GM12878 (cell line): Measurements from ENCODE around the gene CD9. TPM values are rescaled to one million over a fixed set of nuclear protein-coding genes. Genes with fewer than 3 reads are reported as not detected.

Experiments
- ATAC-seq: fragments of 200-7000 bp; cut with Tn5 transposase; 3 replicates; pipeline ENCODE4 v1.9.1; 2020; ENCODE audit warnings: mild to moderate bottlenecking, moderate library complexity
- BruUV-seq: library from RNA; stranded (reverse); fragments of 400-500 nt; replicated peaks from 2 replicates; lab custom pipeline; 2021; lab: Mats Ljungman, UMichigan
- CTCF ChIA-PET: fragments of 300-600 bp; sonication (Branson Sonifier 250); formaldehyde crosslinking; extraction: SDS; loops from one replicate; lab custom pipeline; 2021; ENCODE audit warnings: inconsistent platforms; lab: Yijun Ruan, JAX
- POLR2A ChIA-PET: fragments of 350-600 bp; formaldehyde crosslinking; extraction: SDS; loops from one replicate; lab custom pipeline; 2021; ENCODE audit warnings: inconsistent platforms; lab: Charles Lee
- RAD21 ChIA-PET: fragments of 300-600 bp; sonication (Branson Sonifier 250); formaldehyde crosslinking; loops from one replicate; lab custom pipeline; 2023; ENCODE audit warnings: antibody characterized with exemption; ENCODE audit not compliant: unreplicated experiment; lab: Charles Lee
- SMC1A ChIA-PET: fragments of 300-600 bp; sonication (Branson Sonifier 250); formaldehyde crosslinking; loops from one replicate; lab custom pipeline; 2023; ENCODE audit not compliant: unreplicated experiment, uncharacterized antibody; lab: Charles Lee
- DNase-seq: peaks from one replicate; pipeline ENCODE4 v3.0.0-alpha.2; 2011; ENCODE audit warnings: low read depth, low spot score
- FAIRE-seq: peaks from 3 replicates; lab custom pipeline; 2011; peaks lifted over from hg19 to GRCh38; lab: Jason Lieb, UNC
- H2AFZ ChIP-seq: 2 replicates; pipeline ENCODE4 v1.6.0; 2011; ENCODE audit warnings: low read depth, low read length, control low read depth; ENCODE audit not compliant: control insufficient read depth
- H3K27ac ChIP-seq: 2 replicates; pipeline ENCODE4 v1.5.1; 2011; ENCODE audit warnings: control low read depth; ENCODE audit not compliant: control insufficient read depth, insufficient read depth
- H3K27me3 ChIP-seq, 2 experiments: replicated peaks in 1 of 2; 2 replicates each; pipeline versions ENCODE4 v1.6.0 to v1.6.1; 2011; ENCODE audit warnings: low read length in 1 of 2; ENCODE audit not compliant: control insufficient read depth in 2 of 2, insufficient read depth in 2 of 2
- H3K36me3 ChIP-seq, 2 experiments: 2 replicates each; pipeline ENCODE4 v1.5.1; 2011; ENCODE audit warnings: low read length in 1 of 2; ENCODE audit not compliant: control insufficient read depth in 2 of 2, insufficient read depth in 2 of 2
- H3K4me1 ChIP-seq: 2 replicates; pipeline ENCODE4 v1.6.1; 2011; ENCODE audit warnings: mild to moderate bottlenecking, low read length, moderate library complexity, mixed read lengths; ENCODE audit not compliant: control insufficient read depth, insufficient read depth
- H3K4me2 ChIP-seq: 2 replicates; pipeline ENCODE4 v1.6.0; 2011; ENCODE audit warnings: control low read depth; ENCODE audit not compliant: control insufficient read depth, insufficient read depth
- H3K4me3 ChIP-seq: fragments of 200-600 bp; sonication (generic); 2 replicates; pipeline ENCODE4 v1.5.1; 2016
- H3K79me2 ChIP-seq: 2 replicates; pipeline ENCODE4 v1.6.0; 2011; ENCODE audit warnings: low read length; ENCODE audit not compliant: control insufficient read depth, insufficient read depth
- H3K9ac ChIP-seq: 2 replicates; pipeline ENCODE4 v1.8.0; 2011; ENCODE audit warnings: low read length, control low read depth, mixed read lengths; ENCODE audit not compliant: control insufficient read depth, insufficient read depth
- H3K9me3 ChIP-seq: replicated peaks from 3 replicates; pipeline ENCODE4 v1.5.1; 2011; ENCODE audit warnings: mild to moderate bottlenecking, low read length; ENCODE audit not compliant: control insufficient read depth, insufficient read depth
- H4K20me1 ChIP-seq: 2 replicates; pipeline ENCODE4 v1.6.0; 2011; ENCODE audit not compliant: control insufficient read depth, insufficient read depth
- ASH2L ChIP-seq: fragments of 300-600, 200-600 bp; sonication (generic); IDR thresholded peaks from 2 replicates; pipeline ENCODE4 v1.6.1; 2017; ENCODE audit warnings: low read depth, mild to moderate bottlenecking, borderline replicate concordance
- EGR1 ChIP-seq, 2 experiments: IDR thresholded peaks; 1 replicate in 1 of 2; 2 replicates in 1 of 2; pipeline ENCODE4 v1.6.1; 2011 to 2012; ENCODE audit warnings: low read depth in 2 of 2, low read length in 2 of 2, borderline replicate concordance in 1 of 2, mild to moderate bottlenecking in 1 of 2, moderate library complexity in 1 of 2
- EZH2 ChIP-seq: IDR thresholded peaks from 2 replicates; pipeline ENCODE4 v1.6.1; 2012; ENCODE audit warnings: low read depth, mild to moderate bottlenecking, control low read depth, inconsistent platforms, low read length, borderline replicate concordance; ENCODE audit not compliant: control insufficient read depth
- FOS ChIP-seq: IDR thresholded peaks from 3 replicates; pipeline ENCODE4 v1.6.1; 2011; ENCODE audit warnings: borderline replicate concordance; ENCODE audit not compliant: insufficient read length; ENCODE audit errors: extremely low read depth
- GATAD2B ChIP-seq: fragments of 450-650 bp; conservative IDR thresholded peaks from 2 replicates; pipeline ENCODE4 v1.6.1; 2017; ENCODE audit warnings: low read depth, mild to moderate bottlenecking, moderate library complexity
- HDAC6 ChIP-seq: fragments of 200-600 bp; sonication (generic); IDR thresholded peaks from one replicate; pipeline ENCODE4 v1.8.0; 2017; ENCODE audit warnings: antibody characterized with exemption; ENCODE audit not compliant: unreplicated experiment
- JUNB ChIP-seq: IDR thresholded peaks from 2 replicates; pipeline ENCODE4 v1.6.1; 2016; ENCODE audit warnings: antibody characterized with exemption, mild to moderate bottlenecking
- MEF2B ChIP-seq: fragments of 450-650 bp; IDR thresholded peaks from 2 replicates; pipeline ENCODE4 v1.6.1; 2018; ENCODE audit warnings: mild to moderate bottlenecking, moderate library complexity; ENCODE audit not compliant: partially characterized antibody, poor library complexity, severe bottlenecking
- NRF1 ChIP-seq: conservative IDR thresholded peaks from 2 replicates; pipeline ENCODE4 v1.6.1; 2011; ENCODE audit warnings: mild to moderate bottlenecking, low read depth, low read length, improper control_type of control experiment
- POLR2AphosphoS2 ChIP-seq: IDR thresholded peaks from 2 replicates; pipeline ENCODE4 v1.6.1; 2011; ENCODE audit warnings: low read depth, mild to moderate bottlenecking, low read length, improper control_type of control experiment, moderate library complexity
- POU2F2 ChIP-seq: IDR thresholded peaks from 3 replicates; pipeline ENCODE4 v1.6.1; 2011; ENCODE audit warnings: low read depth, mild to moderate bottlenecking, low read length, borderline replicate concordance
- SIN3A ChIP-seq: IDR thresholded peaks from 2 replicates; pipeline ENCODE4 v1.6.1; 2012; ENCODE audit warnings: low read depth, low read length, improper control_type of control experiment
- SMAD1 ChIP-seq: fragments of 450-650 bp; IDR thresholded peaks from 2 replicates; pipeline ENCODE4 v1.6.1; 2018; ENCODE audit warnings: mild to moderate bottlenecking, low read depth; ENCODE audit not compliant: partially characterized antibody
- SUZ12 ChIP-seq: fragments of 200-600 bp; sonication (generic); IDR thresholded peaks from one replicate; pipeline ENCODE4 v1.6.1; 2018; ENCODE audit warnings: antibody characterized with exemption, mild to moderate bottlenecking; ENCODE audit not compliant: unreplicated experiment
- TAF1 ChIP-seq: IDR thresholded peaks from 2 replicates; pipeline ENCODE4 v1.6.1; 2011; ENCODE audit warnings: mild to moderate bottlenecking, low read depth, low read length, borderline replicate concordance
- ZNF217 ChIP-seq: fragments of 450-650 bp; IDR thresholded peaks from 2 replicates; pipeline ENCODE4 v1.6.1; 2017; ENCODE audit warnings: antibody characterized with exemption, mild to moderate bottlenecking
- ZNF274 ChIP-seq: IDR thresholded peaks from one replicate; pipeline ENCODE4 v1.8.0; 2011; ENCODE audit not compliant: insufficient read length, insufficient read depth
- WGBS: methylation state at CpG from one replicate; pipeline ENCODE4 v1.1.6; 2016; ENCODE audit warnings: low lambda C conversion rate; ENCODE audit not compliant: insufficient replicate concordance, insufficient coverage; ENCODE audit errors: missing lambda C conversion rate; 5-methylcytosine and 5-hydroxymethylcytosine counted together
- in situ Hi-C: fragments of 300-500 bp; cut with MboI; formaldehyde crosslinking; loops from 9 replicates; pipeline ENCODE4 v1.14.3; 2018; ENCODE audit warnings: mixed read lengths
- intact Hi-C: fragments of 100-400 bp; cut with micrococcal nuclease; formaldehyde crosslinking; loops from one replicate; pipeline ENCODE4 v1.14.2; 2022; ENCODE audit not compliant: unreplicated experiment
- polyA plus RNA-seq, 11 experiments: library from polyadenylated mRNA; depleted of rRNA in 4 of 11; unstranded in 6 of 11; stranded (reverse) in 5 of 11; fragments of >200 nt; fragmentation: Nextera tagmentation in 4 of 11; fragmentation: Illumina TruSeq in 1 of 11; extraction: Ambion mirVana in 4 of 11; extraction: Trizol in 1 of 11; gene quantifications; 1 replicate in 1 of 11; 2 replicates in 10 of 11; pipeline versions ENCODE4 v1.2.1 to v1.2.3, GENCODE V29; 2011 to 2016; ENCODE audit warnings: inconsistent platforms in 2 of 11, missing spikeins in 2 of 11, low read depth in 1 of 11
- total RNA-seq, 4 experiments: library from RNA; depleted of rRNA in 3 of 4; stranded (reverse); fragments of >200 nt in 3 of 4; fragmentation: Illumina TruSeq in 1 of 4; extraction: Trizol in 1 of 4; gene quantifications; 2 replicates each; pipeline versions ENCODE4 v1.2.1 to v1.2.3, GENCODE V29; 2013 to 2021
- TF ChIP-seq, protein P1 (sequence below): fragments of 150-350 bp; IDR thresholded peaks from 2 replicates; pipeline ENCODE4 v1.6.1; 2016; ENCODE audit warnings: low read depth, low read length
- TF ChIP-seq, protein P2 (sequence below): fragments of 150-350 bp; IDR thresholded peaks from 2 replicates; pipeline ENCODE4 v1.6.1; 2014; ENCODE audit warnings: mild to moderate bottlenecking, low read depth, low read length

The CD9 gene
- total and polyA plus RNA-seq, 10 of the 15 experiments (the other 5 are each of a cell fraction or from before 2014, with no cell fraction given) = 4.8 to 29.9 (median 9.7) TPM

- no peaks in the 10 kb centered on the region for H3K79me2 ChIP-seq
- no peaks in the 10 kb centered on the region for H3K9me3 ChIP-seq
- ATAC-seq (peak; percentile 77), FAIRE-seq (no peak), DNase-seq (no peak)
- no peak overlapping the region for H3K9ac ChIP-seq
- no peaks in the 10 kb centered on the region for H3K27me3 ChIP-seq
- H3K4me2 ChIP-seq = peak overlapping the region; percentile 30
- RAD21 ChIA-PET = interaction anchor here (0.8 to 3.0 kb wide), 6 partner anchors 10 to 100 kb away, joined by 3 to 10 read pairs (median 6); no protein-coding TSS in a partner anchor
- SMC1A ChIA-PET = interaction anchor here (0.6 to 2.1 kb wide), 12 partner anchors 8 to 197 kb away, joined by 3 to 8 read pairs (median 4); no protein-coding TSS in a partner anchor
- H3K27ac ChIP-seq = no peak overlapping the region
- H4K20me1 ChIP-seq = no peaks in the 10 kb centered on the region
- POLR2A ChIA-PET = interaction anchor here (0.6 kb wide), 4 partner anchors 20 to 66 kb away, joined by 3 to 8 read pairs (median 4); no protein-coding TSS in a partner anchor
- H3K4me1 ChIP-seq = peaks cover 4% of the 10 kb centered on the region
- no TSS peak for BruUV-seq
- no peak overlapping the region for H3K4me3 ChIP-seq
- CTCF ChIA-PET = interaction anchor here (0.7 to 4.3 kb wide), 6 partner anchors 10 to 69 kb away, joined by 3 to 17 read pairs (median 6); partner anchors contain the start of gene CD9
- in situ Hi-C loops (no loop called here), intact Hi-C loops (loop anchor here (5.0 kb wide), 1 partner anchor 35 kb away; no protein-coding TSS in a partner anchor)
- no peaks in the 10 kb centered on the region for H3K36me3 ChIP-seq
- 3% methylated on average over 12 of the region's 12 CpGs for WGBS
- H2AFZ ChIP-seq = no peak overlapping the region
- TF ChIP-seq MEF2B = peak; percentile 84
- TF ChIP-seq NRF1 = no peak
- no peak for TF ChIP-seq ZNF274
- no peak for TF ChIP-seq EZH2
- TF ChIP-seq SIN3A = no peak
- no peak for TF ChIP-seq POLR2AphosphoS2
- TF ChIP-seq ASH2L = no peak
- TF ChIP-seq, protein P1, sequence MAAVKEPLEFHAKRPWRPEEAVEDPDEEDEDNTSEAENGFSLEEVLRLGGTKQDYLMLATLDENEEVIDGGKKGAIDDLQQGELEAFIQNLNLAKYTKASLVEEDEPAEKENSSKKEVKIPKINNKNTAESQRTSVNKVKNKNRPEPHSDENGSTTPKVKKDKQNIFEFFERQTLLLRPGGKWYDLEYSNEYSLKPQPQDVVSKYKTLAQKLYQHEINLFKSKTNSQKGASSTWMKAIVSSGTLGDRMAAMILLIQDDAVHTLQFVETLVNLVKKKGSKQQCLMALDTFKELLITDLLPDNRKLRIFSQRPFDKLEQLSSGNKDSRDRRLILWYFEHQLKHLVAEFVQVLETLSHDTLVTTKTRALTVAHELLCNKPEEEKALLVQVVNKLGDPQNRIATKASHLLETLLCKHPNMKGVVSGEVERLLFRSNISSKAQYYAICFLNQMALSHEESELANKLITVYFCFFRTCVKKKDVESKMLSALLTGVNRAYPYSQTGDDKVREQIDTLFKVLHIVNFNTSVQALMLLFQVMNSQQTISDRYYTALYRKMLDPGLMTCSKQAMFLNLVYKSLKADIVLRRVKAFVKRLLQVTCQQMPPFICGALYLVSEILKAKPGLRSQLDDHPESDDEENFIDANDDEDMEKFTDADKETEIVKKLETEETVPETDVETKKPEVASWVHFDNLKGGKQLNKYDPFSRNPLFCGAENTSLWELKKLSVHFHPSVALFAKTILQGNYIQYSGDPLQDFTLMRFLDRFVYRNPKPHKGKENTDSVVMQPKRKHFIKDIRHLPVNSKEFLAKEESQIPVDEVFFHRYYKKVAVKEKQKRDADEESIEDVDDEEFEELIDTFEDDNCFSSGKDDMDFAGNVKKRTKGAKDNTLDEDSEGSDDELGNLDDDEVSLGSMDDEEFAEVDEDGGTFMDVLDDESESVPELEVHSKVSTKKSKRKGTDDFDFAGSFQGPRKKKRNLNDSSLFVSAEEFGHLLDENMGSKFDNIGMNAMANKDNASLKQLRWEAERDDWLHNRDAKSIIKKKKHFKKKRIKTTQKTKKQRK = no peak
- no peak for TF ChIP-seq FOS
- no peak for TF ChIP-seq SMAD1
- no peak for TF ChIP-seq POU2F2
- no peak for TF ChIP-seq SUZ12
- 0 out of 2 replicates have a peak, but pooled peaks have one; percentile 16 for TF ChIP-seq JUNB
- TF ChIP-seq GATAD2B = no peak
- no peak for TF ChIP-seq EGR1 (IDR thresholded peaks at IDR 0.05; ENCODE audit: borderline replicate concordance in 1 of 2, low read depth in 2 of 2, low read length in 2 of 2)
- no peak for TF ChIP-seq HDAC6
- TF ChIP-seq, protein P2, sequence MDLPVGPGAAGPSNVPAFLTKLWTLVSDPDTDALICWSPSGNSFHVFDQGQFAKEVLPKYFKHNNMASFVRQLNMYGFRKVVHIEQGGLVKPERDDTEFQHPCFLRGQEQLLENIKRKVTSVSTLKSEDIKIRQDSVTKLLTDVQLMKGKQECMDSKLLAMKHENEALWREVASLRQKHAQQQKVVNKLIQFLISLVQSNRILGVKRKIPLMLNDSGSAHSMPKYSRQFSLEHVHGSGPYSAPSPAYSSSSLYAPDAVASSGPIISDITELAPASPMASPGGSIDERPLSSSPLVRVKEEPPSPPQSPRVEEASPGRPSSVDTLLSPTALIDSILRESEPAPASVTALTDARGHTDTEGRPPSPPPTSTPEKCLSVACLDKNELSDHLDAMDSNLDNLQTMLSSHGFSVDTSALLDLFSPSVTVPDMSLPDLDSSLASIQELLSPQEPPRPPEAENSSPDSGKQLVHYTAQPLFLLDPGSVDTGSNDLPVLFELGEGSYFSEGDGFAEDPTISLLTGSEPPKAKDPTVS = no peak
- no peak for TF ChIP-seq TAF1
- no peak for TF ChIP-seq ZNF217
Measured at GRCh38 chr12:6266971-6267721, 66.9 kb downstream of the CD9 start.
